Right cardiac atrium (tissue), 5 donors: ENCODE results near the gene NEU4. TPM values are rescaled to one million over a fixed set of nuclear protein-coding genes. Genes with fewer than 3 reads are reported as not detected.
"Not testable (repeated sequence)": the region's sequence is repeated elsewhere in the genome, so short reads cannot be mapped to it uniquely, and the experiment has no call there.

Source experiments
- ATAC-seq, 2 donors: fragments of 200-7000 bp; cut with Tn5 transposase; one replicate each; pipeline versions ENCODE4 v1.8.0 to v1.9.1; 2020; ENCODE audit warnings: moderate library complexity in 2 of 2, mild to moderate bottlenecking in 1 of 2
- DNase-seq, 3 donors: peaks; one replicate each; pipeline ENCODE4 v3.0.0-alpha.2; 2020
- H3K27ac ChIP-seq: one replicate; pipeline ENCODE4 v1.5.1; 2013; ENCODE audit warnings: mild to moderate bottlenecking, low read length, control low read depth, moderate library complexity
- H3K27me3 ChIP-seq: one replicate; pipeline ENCODE4 v1.6.1; 2013; ENCODE audit not compliant: control insufficient read depth, insufficient read depth
- H3K4me1 ChIP-seq: one replicate; pipeline ENCODE4 v1.6.1; 2013; ENCODE audit warnings: low read length; ENCODE audit not compliant: control insufficient read depth, insufficient read depth
- H3K4me3 ChIP-seq: one replicate; pipeline ENCODE4 v1.5.1; 2013; ENCODE audit warnings: low read length, control low read depth
- H3K9me3 ChIP-seq: one replicate; pipeline ENCODE4 v1.6.1; 2013; ENCODE audit warnings: low read length; ENCODE audit not compliant: control insufficient read depth
- WGBS: extraction: QIAGEN DNeasy Blood & Tissue Kit; methylation state at CpG from one replicate; pipeline ENCODE4 v1.1.7; 2013; 5-methylcytosine and 5-hydroxymethylcytosine counted together
- intact Hi-C, 4 donors: fragments of 100-400 bp; cut with DNase I; formaldehyde crosslinking; loops; one replicate each; pipeline versions ENCODE4 v1.11.0 to v1.14.0; 2022 to 2023
- long read RNA-seq, 4 donors: library from polyadenylated mRNA; unstranded; transcript quantifications; one replicate each; pipeline ENCODE4 v2.0.0, GENCODE V29; 2020 to 2021
- polyA plus RNA-seq: library from polyadenylated mRNA; stranded (reverse); fragments of 200-250 nt; gene quantifications from one replicate; pipeline ENCODE4 v1.2.3, GENCODE V29; 2013
- total RNA-seq, 4 donors: library from RNA; stranded (reverse); fragmentation: NEBNext Ultra II Directional; extraction: Animal tissue kit (Norgen Biotek cat#: 25700); gene quantifications; one replicate each; pipeline ENCODE4 v1.2.1, GENCODE V29; 2021
- donor health status: healthy with polysubstance abuse.
- donor health status: DM: no; HTN: yes; CAD: no.
- donor health status: DM: no; HTN: no; CAD: no.
- donor health status: DM: no; HTN: yes; CAD: no; lungs with severe emphysema.
- donor health status: DM: yes; HTN: yes; CAD: no.

Gene NEU4, protein sequence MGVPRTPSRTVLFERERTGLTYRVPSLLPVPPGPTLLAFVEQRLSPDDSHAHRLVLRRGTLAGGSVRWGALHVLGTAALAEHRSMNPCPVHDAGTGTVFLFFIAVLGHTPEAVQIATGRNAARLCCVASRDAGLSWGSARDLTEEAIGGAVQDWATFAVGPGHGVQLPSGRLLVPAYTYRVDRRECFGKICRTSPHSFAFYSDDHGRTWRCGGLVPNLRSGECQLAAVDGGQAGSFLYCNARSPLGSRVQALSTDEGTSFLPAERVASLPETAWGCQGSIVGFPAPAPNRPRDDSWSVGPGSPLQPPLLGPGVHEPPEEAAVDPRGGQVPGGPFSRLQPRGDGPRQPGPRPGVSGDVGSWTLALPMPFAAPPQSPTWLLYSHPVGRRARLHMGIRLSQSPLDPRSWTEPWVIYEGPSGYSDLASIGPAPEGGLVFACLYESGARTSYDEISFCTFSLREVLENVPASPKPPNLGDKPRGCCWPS
- total RNA-seq: 1 to 10 TPM in 1 of 4 donors, under 1 TPM in 2, not detected in 1; 0.17 to 1.4 (median 0.84) TPM
- 0.68 TPM for polyA plus RNA-seq
- long read RNA-seq, donor 1, partial matches to known transcripts: 1 of 2 reads
- long read RNA-seq, donor 1, other reads (novel, unspliced or antisense): 1 of 2 reads
- long read RNA-seq, donor 2: 0 reads
- long read RNA-seq, donor 3: 0 reads
- long read RNA-seq, donor 4, partial matches to known transcripts: 1 of 1 reads
- long read RNA-seq, donor 4, other reads (novel, unspliced or antisense): 0 of 1 reads

DNA sequence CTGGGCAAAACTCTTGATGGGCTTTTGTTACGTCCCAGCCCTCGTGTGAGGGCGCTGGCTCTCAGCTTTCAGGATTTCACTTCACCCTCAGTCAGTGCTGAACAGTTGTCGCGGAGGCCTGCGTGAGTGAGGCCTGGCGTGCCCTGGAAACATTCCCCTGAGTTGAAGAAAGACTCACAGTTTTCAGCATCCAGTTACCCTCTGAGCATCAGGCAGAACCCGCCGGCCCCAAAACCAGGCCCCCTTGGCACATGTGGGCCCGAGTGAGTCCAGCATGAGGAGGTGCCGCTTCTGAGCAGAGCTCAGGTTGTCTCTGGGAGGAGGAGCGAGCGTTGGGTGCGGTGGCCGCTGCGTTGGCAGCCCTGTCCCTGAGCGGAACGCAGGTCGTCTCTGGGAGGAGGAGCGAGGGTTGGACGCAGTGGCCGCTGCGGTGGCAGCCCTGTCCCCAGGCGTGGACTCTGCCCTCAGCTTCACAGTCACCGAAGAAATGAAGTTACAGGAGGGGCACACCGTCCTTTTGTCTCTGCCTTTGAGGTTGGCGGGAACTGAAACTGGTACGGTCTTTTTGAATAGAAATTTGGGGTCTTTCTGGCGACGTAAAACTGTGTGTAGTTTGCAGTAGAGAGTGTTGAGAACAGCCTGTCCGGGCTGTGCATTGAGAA is at the start of gene NEU4:
TSS of gene NEU4 (plus strand) at position 473 of the 662 bp plus-strand sequence. CDS start 5,292 bp downstream, outside the sequence.
- WGBS: 87% methylated on average over 31 of the region's 31 CpGs
- no peak within 1 kb of the TSS for H3K27ac ChIP-seq
- ATAC-seq: no peak
- no peaks in the 10 kb centered on the region for H3K27me3 ChIP-seq
- no peaks in the 10 kb centered on the region for H3K9me3 ChIP-seq
- H3K4me1 ChIP-seq: no peaks in the 10 kb centered on the region
- peak in 2 of 3 donors; percentile 39 to 44 for DNase-seq
- intact Hi-C loops: no loop called here
- H3K4me3 ChIP-seq: no peak within 1 kb of the TSS

GRCh38 chr2:241759893-241760292 is 49.1 kb upstream of the NEU4 start:
- intact Hi-C loops, H3K27me3 ChIP-seq, H3K9me3 ChIP-seq, H3K4me3 ChIP-seq, H3K4me1 ChIP-seq, ATAC-seq, H3K27ac ChIP-seq: not testable (repeated sequence)
- 95% methylated on average over 11 of the region's 16 CpGs for WGBS
- DNase-seq: peak in 2 of 3 donors; percentile 18 to 22

DNA sequence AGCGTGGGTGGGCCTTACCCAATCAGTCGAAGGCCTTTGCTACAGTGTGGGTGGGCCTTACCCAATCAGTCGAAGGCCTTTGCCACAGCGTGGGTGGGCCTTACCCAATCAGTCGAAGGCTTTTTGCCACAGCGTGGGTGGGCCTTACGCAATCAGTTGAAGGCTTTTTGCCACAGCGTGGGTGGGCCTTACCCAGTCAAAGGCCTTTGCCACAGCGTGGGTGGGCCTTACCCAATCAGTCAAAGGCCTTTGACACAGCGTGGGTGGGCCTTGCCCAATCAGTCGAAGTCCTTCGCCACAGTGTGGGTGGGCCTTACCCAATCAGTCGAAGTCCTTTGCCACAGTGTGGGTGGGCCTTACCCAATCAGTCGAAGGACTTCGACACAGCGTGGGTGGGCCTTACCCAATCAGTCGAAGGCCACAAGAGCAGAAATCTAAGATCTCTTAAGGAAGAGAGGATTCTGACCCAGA is 48.7 kb upstream of the NEU4 start:
- H3K27me3 ChIP-seq: no peaks in the 10 kb centered on the region
- WGBS: 97% methylated on average over 17 of the region's 17 CpGs
- H3K27ac ChIP-seq: no peak overlapping the region
- H3K4me1 ChIP-seq: no peaks in the 10 kb centered on the region
- intact Hi-C loops: no loop called here
- DNase-seq (peak in 2 of 3 donors; percentile 24 to 30), ATAC-seq (no peak)
- no peaks in the 10 kb centered on the region for H3K9me3 ChIP-seq
- H3K4me3 ChIP-seq: no peak overlapping the region

DNA sequence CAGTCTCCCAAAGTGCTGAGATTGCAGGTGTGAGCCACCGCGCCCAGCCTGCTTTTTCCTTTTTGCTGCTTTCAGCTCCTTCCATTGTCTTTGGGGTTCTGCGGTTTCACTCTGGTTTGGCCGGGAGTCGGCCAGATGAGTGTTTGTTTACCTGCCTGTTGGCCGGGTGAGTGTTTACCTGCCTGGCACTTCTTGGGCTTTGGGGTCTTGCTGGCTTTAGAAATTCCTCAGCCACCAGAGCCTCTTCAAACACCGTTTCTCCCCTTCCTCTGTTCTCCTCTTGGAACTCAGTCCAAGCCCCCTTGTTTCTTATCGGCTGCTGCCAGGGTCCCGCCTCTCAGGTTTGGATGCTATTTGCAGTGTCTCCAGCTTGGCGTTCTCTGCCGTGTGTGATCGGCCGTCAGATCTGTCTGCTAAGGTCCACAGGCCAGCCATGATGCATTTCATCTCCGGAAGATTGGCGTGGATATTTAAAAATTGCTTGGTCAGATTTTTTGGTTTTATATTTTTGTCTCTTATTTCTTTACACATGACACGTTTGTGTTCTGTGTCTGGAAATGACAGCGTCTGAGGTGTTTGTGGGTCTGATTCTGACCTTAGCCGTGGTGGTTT is 46.6 kb upstream of the NEU4 start:
- peak in 1 of 3 donors; percentile 5 for DNase-seq
- H3K27ac ChIP-seq: no peak overlapping the region
- intact Hi-C loops: no loop called here

GRCh38 chr2:241762933-241763369 is 46.0 kb upstream of the NEU4 start:
- Histone ChIP-seq H3K27ac (no peak overlapping the region), H3K4me1 (no peaks in the 10 kb centered on the region), H3K27me3 (no peaks in the 10 kb centered on the region), H3K9me3 (no peaks in the 10 kb centered on the region), H3K4me3 (no peak overlapping the region)
- DNase-seq (peak in 1 of 3 donors; percentile 42), ATAC-seq (peak in 1 of 2 donors; percentile 47)
- WGBS: 81% methylated on average over 13 of the region's 13 CpGs
- intact Hi-C loops: no loop called here

More for the DNA sequence above, 46.6 kb upstream of the NEU4 start:
- ATAC-seq: no peak
- H3K4me1 ChIP-seq: no peaks in the 10 kb centered on the region
- WGBS: 76% methylated on average over 18 of the region's 18 CpGs
- no peaks in the 10 kb centered on the region for H3K27me3 ChIP-seq
- no peaks in the 10 kb centered on the region for H3K9me3 ChIP-seq
- H3K4me3 ChIP-seq: no peak overlapping the region

GRCh38 chr2:241763551-241764274 is 45.3 kb upstream of the NEU4 start:
- no peak overlapping the region for H3K4me3 ChIP-seq
- no peak overlapping the region for H3K27ac ChIP-seq
- 73% methylated on average over 20 of the region's 20 CpGs for WGBS
- intact Hi-C loops: no loop called here
- no peaks in the 10 kb centered on the region for H3K9me3 ChIP-seq
- DNase-seq (peak in 1 of 3 donors; percentile 29), ATAC-seq (no peak)
- H3K4me1 ChIP-seq: no peaks in the 10 kb centered on the region
- H3K27me3 ChIP-seq: no peaks in the 10 kb centered on the region

DNA sequence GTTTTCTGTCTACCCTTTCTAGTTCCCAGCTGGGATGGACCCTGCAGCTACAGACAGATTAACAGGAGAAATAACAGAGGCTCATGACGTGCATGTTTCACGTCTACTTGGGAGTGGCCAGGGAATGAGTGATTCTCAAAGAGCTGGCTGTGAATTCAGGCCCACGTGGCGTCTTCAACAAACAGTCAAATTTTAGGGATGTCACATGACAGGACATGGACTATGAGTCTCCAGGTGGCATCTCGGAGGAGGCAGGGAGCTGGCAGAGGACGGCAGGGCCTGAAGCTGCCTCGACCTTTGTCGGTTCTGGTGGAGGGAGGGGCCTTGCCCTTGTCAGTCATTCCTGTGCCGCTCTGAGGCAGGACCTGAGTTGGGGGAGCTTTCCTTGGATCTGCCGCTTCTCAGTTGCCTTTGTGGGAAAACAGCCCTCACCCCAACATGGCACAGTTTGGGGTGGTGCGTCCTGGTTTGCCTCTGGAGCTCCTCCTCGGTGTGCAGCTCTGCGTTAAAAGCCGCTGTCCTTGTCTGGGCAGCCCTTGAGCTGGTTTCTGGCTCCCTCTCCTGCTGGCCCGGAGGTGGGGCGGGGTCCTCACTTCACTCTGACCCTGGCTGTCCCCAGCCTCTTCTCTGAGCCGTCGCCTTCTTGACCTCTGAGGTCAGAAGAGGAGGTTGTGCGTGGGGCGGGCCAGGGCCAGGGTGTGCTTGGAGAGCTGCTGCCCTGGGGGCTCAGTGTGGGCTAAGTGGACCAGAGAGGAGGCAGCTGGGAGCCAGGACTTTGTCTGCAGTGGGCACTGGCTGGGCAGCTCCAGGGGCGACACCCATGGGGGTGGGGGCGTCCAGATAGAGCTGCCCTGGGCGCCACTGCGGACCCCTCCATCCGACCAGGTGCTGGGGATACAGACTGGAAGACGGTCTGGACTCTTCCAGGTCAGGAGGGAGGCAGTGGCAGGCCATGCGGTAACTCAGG is 44.4 kb upstream of the NEU4 start:
- no peaks in the 10 kb centered on the region for H3K4me1 ChIP-seq
- H3K9me3 ChIP-seq: no peaks in the 10 kb centered on the region
- DNase-seq (peak in 1 of 3 donors; percentile 37), ATAC-seq (no peak)
- no peak overlapping the region for H3K27ac ChIP-seq
- 79% methylated on average over 27 of the region's 27 CpGs for WGBS
- H3K27me3 ChIP-seq: no peaks in the 10 kb centered on the region
- intact Hi-C loops: no loop called here
- H3K4me3 ChIP-seq: no peak overlapping the region

DNA sequence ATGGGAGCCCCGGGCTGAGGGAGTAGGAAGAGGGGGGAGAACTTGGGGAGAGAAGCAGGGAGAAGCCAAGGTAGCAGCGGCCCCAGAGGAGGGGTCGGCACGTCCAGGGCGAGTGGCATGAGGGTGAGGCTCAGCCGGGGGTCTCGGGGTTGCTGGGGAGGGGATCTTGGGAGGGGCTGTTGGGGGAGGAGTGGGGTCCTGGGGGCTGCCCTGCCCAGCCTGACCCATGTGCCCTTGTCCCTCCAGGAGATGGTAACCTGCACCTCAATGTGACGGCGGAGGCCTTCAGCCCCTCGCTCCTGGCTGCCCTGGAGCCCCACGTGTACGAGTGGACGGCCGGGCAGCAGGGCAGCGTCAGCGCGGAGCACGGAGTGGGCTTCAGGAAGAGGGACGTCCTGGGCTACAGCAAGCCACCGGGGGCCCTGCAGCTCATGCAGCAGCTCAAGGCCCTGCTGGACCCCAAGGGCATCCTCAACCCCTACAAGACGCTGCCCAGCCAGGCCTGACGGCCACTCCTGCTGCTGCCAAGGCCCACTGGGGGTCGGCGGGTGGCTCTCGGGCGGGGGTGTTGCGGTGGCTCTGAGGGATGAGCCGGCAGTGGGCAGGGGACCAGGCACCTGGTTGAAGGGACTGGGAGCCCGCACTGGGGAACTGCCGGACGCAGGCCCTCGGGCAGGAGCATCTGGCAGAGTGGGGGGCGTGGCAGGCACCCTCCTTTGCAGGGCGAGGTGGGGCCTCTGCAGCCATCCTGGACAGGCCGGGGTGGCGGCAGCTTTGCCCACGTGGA is 41.3 kb upstream of the NEU4 start:
- peak in 1 of 3 donors; percentile 40 for DNase-seq
- WGBS: 92% methylated on average over 37 of the region's 37 CpGs
- Histone ChIP-seq H3K27me3 (no peaks in the 10 kb centered on the region), H3K4me3 (no peak overlapping the region), H3K9me3 (no peaks in the 10 kb centered on the region), H3K27ac (no peak overlapping the region), H3K4me1 (no peaks in the 10 kb centered on the region)
- ATAC-seq: peak in 1 of 2 donors; percentile 20
- intact Hi-C loops: no loop called here

GRCh38 chr2:241768251-241768711 is 40.7 kb upstream of the NEU4 start:
- Histone ChIP-seq H3K9me3 (no peaks in the 10 kb centered on the region), H3K27me3 (no peaks in the 10 kb centered on the region), H3K4me3 (no peak overlapping the region), H3K27ac (no peak overlapping the region), H3K4me1 (no peaks in the 10 kb centered on the region)
- intact Hi-C loops: no loop called here
- 83% methylated on average over 29 of the region's 29 CpGs for WGBS
- ATAC-seq (no peak), DNase-seq (no peak)
